Loucy (cell line): ENCODE data around the gene ELF5.

Experiments used
- H2AFZ ChIP-seq: fragments of 200-600 bp; sonication (generic); 2 replicates; pipeline ENCODE4 v1.6.0; 2016; ENCODE audit warnings: antibody characterized with exemption, mild to moderate bottlenecking, low read length, moderate library complexity
- H3F3A ChIP-seq: fragments of 200-600 bp; 2 replicates; pipeline ENCODE4 v1.6.0; 2016; ENCODE audit warnings: antibody characterized with exemption, low read depth, mild to moderate bottlenecking
- H3K27me3 ChIP-seq: fragments of 200-600 bp; sonication (generic); 2 replicates; pipeline ENCODE4 v1.6.1; 2014; ENCODE audit warnings: low read length, mild to moderate bottlenecking; ENCODE audit not compliant: insufficient read depth, poor library complexity, severe bottlenecking
- H3K36me3 ChIP-seq: fragments of 200-600 bp; sonication (generic); 2 replicates; pipeline ENCODE4 v1.6.1; 2016; ENCODE audit warnings: low read length; ENCODE audit not compliant: insufficient read depth
- H3K4me1 ChIP-seq: fragments of 200-600 bp; sonication (generic); 2 replicates; pipeline ENCODE4 v1.5.1; 2014; ENCODE audit warnings: low read length, mild to moderate bottlenecking; ENCODE audit not compliant: insufficient read depth, poor library complexity, severe bottlenecking
- H3K4me2 ChIP-seq: fragments of 200-600 bp; sonication (generic); 2 replicates; pipeline ENCODE4 v1.6.0; 2014; ENCODE audit warnings: antibody characterized with exemption, low read length, low read depth, mild to moderate bottlenecking; ENCODE audit not compliant: poor library complexity, severe bottlenecking
- H3K4me3 ChIP-seq: fragments of 200-600 bp; sonication (generic); 2 replicates; pipeline ENCODE4 v1.5.1; 2014; ENCODE audit warnings: low read length, mild to moderate bottlenecking, mixed read lengths; ENCODE audit not compliant: poor library complexity, severe bottlenecking
- H3K79me2 ChIP-seq: fragments of 200-600 bp; sonication (generic); 2 replicates; pipeline ENCODE4 v1.6.1; 2014; ENCODE audit warnings: low read length; ENCODE audit not compliant: insufficient read depth
- H3K9ac ChIP-seq: fragments of 200-600 bp; sonication (generic); 2 replicates; pipeline ENCODE4 v1.6.0; 2014; ENCODE audit warnings: mild to moderate bottlenecking, low read depth, low read length, moderate library complexity; ENCODE audit not compliant: poor library complexity, severe bottlenecking
- H3K9me2 ChIP-seq: fragments of 200-600 bp; sonication (generic); replicated peaks from 2 replicates; pipeline ENCODE4 v1.6.1; 2016; ENCODE audit warnings: low read depth, low read length, mixed read lengths
- H3K9me3 ChIP-seq: fragments of 200-600 bp; sonication (generic); 2 replicates; pipeline ENCODE4 v1.6.1; 2014; ENCODE audit warnings: mild to moderate bottlenecking, antibody characterized with exemption, low read length, low read depth; ENCODE audit not compliant: insufficient read depth
- H4K20me1 ChIP-seq: fragments of 200-600 bp; sonication (generic); 2 replicates; pipeline ENCODE4 v1.6.0; 2014; ENCODE audit warnings: antibody characterized with exemption, low read length, mild to moderate bottlenecking; ENCODE audit not compliant: insufficient read depth, poor library complexity, severe bottlenecking
- EZH2phosphoT487 ChIP-seq: fragments of 200-600 bp; IDR thresholded peaks from 2 replicates; pipeline ENCODE4 v1.6.1; 2018; ENCODE audit warnings: antibody characterized with exemption, mild to moderate bottlenecking, moderate library complexity, borderline replicate concordance
- TF ChIP-seq, protein P1 (sequence below): fragments of 200-600 bp; sonication (generic); conservative IDR thresholded peaks from 2 replicates; pipeline ENCODE4 v1.5.1; 2014; ENCODE audit warnings: mild to moderate bottlenecking, antibody characterized with exemption, low read length

ELF5 gene

GRCh38 chr11:34476849-34477248 is 36.7 kb downstream of the ELF5 start:
- Histone ChIP-seq H3K9me3 (no peaks in the 10 kb centered on the region), H3K27me3 (no peaks in the 10 kb centered on the region), H3K9ac (no peak overlapping the region), H3K4me3 (no peak overlapping the region), H4K20me1 (no peaks in the 10 kb centered on the region), H3K4me2 (no peak overlapping the region), H3K36me3 (peaks cover 17% of the 10 kb centered on the region), H3K9me2 (no peaks in the 10 kb centered on the region), H3K4me1 (no peaks in the 10 kb centered on the region), H3K79me2 (no peaks in the 10 kb centered on the region), H2AFZ (no peak overlapping the region), H3F3A (no peaks in the 10 kb centered on the region)
- TF ChIP-seq, protein P1, sequence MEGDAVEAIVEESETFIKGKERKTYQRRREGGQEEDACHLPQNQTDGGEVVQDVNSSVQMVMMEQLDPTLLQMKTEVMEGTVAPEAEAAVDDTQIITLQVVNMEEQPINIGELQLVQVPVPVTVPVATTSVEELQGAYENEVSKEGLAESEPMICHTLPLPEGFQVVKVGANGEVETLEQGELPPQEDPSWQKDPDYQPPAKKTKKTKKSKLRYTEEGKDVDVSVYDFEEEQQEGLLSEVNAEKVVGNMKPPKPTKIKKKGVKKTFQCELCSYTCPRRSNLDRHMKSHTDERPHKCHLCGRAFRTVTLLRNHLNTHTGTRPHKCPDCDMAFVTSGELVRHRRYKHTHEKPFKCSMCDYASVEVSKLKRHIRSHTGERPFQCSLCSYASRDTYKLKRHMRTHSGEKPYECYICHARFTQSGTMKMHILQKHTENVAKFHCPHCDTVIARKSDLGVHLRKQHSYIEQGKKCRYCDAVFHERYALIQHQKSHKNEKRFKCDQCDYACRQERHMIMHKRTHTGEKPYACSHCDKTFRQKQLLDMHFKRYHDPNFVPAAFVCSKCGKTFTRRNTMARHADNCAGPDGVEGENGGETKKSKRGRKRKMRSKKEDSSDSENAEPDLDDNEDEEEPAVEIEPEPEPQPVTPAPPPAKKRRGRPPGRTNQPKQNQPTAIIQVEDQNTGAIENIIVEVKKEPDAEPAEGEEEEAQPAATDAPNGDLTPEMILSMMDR: no peak
- no peak for TF ChIP-seq EZH2phosphoT487

DNA sequence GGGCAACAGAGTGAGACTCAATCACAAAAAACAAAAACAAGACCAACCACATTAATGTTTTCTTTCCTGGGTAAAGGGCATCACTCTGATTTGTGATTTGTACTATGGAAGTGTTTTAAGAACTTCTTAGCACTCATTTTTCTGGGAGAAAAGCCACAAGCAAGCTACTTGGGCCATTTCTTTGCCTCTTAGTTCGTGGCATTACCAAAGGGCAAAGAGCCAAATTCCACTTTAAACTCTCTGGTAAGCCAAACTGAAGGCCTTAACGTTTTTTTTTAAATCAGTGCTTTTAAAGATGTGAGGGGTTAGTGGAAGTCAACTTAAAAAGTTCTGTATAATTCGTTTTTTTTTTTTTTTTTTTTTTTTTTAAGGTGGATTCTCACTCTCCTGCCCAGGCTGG is 37.9 kb downstream of the ELF5 start:
- no peak overlapping the region for H3K9ac ChIP-seq
- no peaks in the 10 kb centered on the region for H3K27me3 ChIP-seq
- H3K36me3 ChIP-seq: peaks cover 28% of the 10 kb centered on the region
- no peaks in the 10 kb centered on the region for H4K20me1 ChIP-seq
- H3F3A ChIP-seq: no peaks in the 10 kb centered on the region
- no peaks in the 10 kb centered on the region for H3K4me1 ChIP-seq
- no peaks in the 10 kb centered on the region for H3K79me2 ChIP-seq
- TF ChIP-seq, protein P1: no peak
- TF ChIP-seq EZH2phosphoT487: no peak
- no peaks in the 10 kb centered on the region for H3K9me2 ChIP-seq
- no peak overlapping the region for H3K4me2 ChIP-seq
- H2AFZ ChIP-seq: no peak overlapping the region
- no peak overlapping the region for H3K4me3 ChIP-seq
- no peaks in the 10 kb centered on the region for H3K9me3 ChIP-seq

- TF ChIP-seq EZH2phosphoT487: no peak
- TF ChIP-seq, protein P1: no peak
- Histone ChIP-seq H3K27me3 (no peaks in the 10 kb centered on the region), H3K4me1 (no peaks in the 10 kb centered on the region), H3K4me2 (no peak overlapping the region), H3K79me2 (no peaks in the 10 kb centered on the region), H3K4me3 (no peak overlapping the region), H4K20me1 (no peaks in the 10 kb centered on the region), H3K9me3 (no peaks in the 10 kb centered on the region), H3K9ac (no peak overlapping the region), H2AFZ (no peak overlapping the region), H3K36me3 (peaks cover 47% of the 10 kb centered on the region), H3F3A (no peaks in the 10 kb centered on the region), H3K9me2 (no peaks in the 10 kb centered on the region)
Measured at GRCh38 chr11:34473603-34474169, 39.9 kb downstream of the ELF5 start.
